Subcutaneous abdominal adipose tissue (tissue), 5 donors: ENCODE data around the gene PAX1.
A peak's percentile ranks its signal among the peaks of the same experiment; 100 is the strongest.

Experiments used
- H3K27ac ChIP-seq: one replicate; pipeline ENCODE4 v1.7.0; 2013; ENCODE audit warnings: low read depth, mild to moderate bottlenecking, inconsistent platforms, low read length, moderate library complexity
- H3K27me3 ChIP-seq, 5 donors: one replicate each; pipeline ENCODE4 v1.7.0; 2013; ENCODE audit warnings: low read length in 5 of 5, inconsistent platforms in 1 of 5; ENCODE audit not compliant: control insufficient read depth in 5 of 5, insufficient read depth in 4 of 5
- H3K36me3 ChIP-seq, 5 donors: one replicate each; pipeline ENCODE4 v1.7.0; 2013; ENCODE audit warnings: low read length in 5 of 5; ENCODE audit not compliant: control insufficient read depth in 5 of 5, insufficient read depth in 5 of 5
- H3K4me1 ChIP-seq, 5 donors: one replicate each; pipeline ENCODE4 v1.7.0; 2013; ENCODE audit warnings: low read length in 5 of 5, mild to moderate bottlenecking in 3 of 5, moderate library complexity in 1 of 5; ENCODE audit not compliant: control insufficient read depth in 5 of 5, insufficient read depth in 5 of 5
- H3K4me3 ChIP-seq, 5 donors: one replicate each; pipeline ENCODE4 v1.7.0; 2013; ENCODE audit warnings: low read length in 5 of 5, low read depth in 1 of 5
- H3K9ac ChIP-seq, 5 donors: one replicate each; pipeline ENCODE4 v1.7.0; 2013; ENCODE audit warnings: low read length in 5 of 5, mild to moderate bottlenecking in 4 of 5, moderate library complexity in 3 of 5
- H3K9me3 ChIP-seq, 5 donors: one replicate each; pipeline ENCODE4 v1.7.0; 2013; ENCODE audit warnings: low read length in 5 of 5; ENCODE audit not compliant: control insufficient read depth in 5 of 5
- donor health status: healthy.
- donor health status: healthy.
- donor health status: healthy.
- donor health status: healthy.
- donor health status: healthy.

Gene PAX1

DNA sequence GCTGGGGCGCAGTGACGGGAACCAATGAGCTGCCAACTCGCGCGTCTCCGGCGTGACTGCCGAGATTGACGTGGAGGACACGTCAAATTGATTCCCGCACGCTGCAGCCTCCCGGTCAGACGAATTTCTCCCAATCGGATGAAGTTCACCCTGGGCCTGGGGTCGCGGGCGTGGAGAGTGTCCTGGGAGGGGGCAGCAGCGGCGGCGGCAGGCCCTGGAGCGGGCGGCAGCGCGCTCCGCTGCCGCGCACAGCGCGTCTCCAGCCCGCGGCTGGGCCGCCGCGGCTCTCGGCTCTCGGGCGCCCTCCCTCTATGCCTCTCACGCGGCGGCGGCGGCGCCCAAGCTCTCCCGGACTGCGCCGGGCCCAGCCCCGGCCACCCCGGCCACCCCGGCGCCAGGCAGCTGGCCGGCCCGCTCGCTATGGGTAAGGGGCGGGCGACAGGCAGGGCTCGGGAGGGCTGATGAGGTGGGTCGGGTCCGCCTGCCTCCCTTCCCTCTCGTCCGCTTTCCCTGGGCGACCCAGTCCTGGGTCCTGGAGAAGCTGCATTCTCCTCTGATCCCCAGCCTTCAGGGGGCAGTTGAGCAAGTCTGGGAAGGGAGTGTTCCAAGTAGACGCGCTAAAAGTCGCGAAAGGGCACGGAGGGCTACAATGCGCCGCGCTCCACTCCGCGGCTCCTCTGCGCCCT, at the start of gene PAX1:
TSS of gene PAX1 (plus strand) at position 90 of the 686 bp plus-strand sequence. CDS start at position 139, 49 bp downstream.
- Histone ChIP-seq H3K36me3 (no peaks in the 10 kb centered on the region), H3K27ac (no peak within 1 kb of the TSS), H3K27me3 (peaks cover 62 to 81% (median 77%) of the 10 kb centered on the region in 5 donors), H3K4me1 (peaks cover 0 to 22% (median 17%) of the 10 kb centered on the region in 5 donors), H3K4me3 (peak within 1 kb of the TSS in 3 of 5 donors; percentile 27 to 50 (median 50)), H3K9ac (no peak within 1 kb of the TSS), H3K9me3 (no peaks in the 10 kb centered on the region)

DNA sequence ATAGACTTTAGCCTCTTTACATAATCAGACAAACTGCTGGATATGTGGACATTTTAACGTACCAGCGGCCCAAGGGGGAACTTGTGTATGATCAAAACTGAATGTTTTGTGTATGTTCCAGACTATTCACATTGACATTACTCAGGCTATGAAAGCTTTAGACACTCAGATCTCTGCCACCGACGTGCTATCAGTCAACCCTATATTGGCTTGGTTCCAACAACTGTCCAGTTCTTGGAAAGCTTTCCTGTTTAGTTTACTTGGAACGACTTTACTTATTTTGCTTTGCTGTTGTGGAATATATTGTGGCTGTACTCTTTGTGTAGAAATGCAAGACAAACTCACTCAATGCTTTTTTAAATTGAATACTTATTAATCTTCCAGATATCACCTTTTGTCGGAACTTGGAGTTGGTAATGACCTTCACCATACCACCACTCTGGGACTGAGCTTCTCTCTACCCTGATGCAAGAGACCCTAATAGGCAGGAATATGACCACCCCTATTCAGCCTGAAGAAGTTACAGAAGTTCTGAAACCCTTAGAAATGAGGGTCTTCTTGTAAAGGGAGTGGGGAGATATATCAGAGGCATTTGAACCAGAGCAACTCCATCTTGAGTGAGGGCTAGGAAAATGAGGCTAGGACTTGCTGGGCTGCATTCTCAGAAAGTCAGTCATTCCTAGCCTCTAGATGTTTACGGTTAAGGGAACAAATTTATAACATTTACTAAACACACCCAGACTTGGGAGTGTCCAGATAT, 49.0 kb upstream of the PAX1 start:
- Histone ChIP-seq H3K27ac (no peak overlapping the region), H3K27me3 (peaks cover 0 to 4% (median 0%) of the 10 kb centered on the region in 5 donors), H3K4me1 (no peaks in the 10 kb centered on the region), H3K36me3 (no peaks in the 10 kb centered on the region), H3K9ac (no peak overlapping the region), H3K4me3 (no peak overlapping the region), H3K9me3 (no peaks in the 10 kb centered on the region)

DNA sequence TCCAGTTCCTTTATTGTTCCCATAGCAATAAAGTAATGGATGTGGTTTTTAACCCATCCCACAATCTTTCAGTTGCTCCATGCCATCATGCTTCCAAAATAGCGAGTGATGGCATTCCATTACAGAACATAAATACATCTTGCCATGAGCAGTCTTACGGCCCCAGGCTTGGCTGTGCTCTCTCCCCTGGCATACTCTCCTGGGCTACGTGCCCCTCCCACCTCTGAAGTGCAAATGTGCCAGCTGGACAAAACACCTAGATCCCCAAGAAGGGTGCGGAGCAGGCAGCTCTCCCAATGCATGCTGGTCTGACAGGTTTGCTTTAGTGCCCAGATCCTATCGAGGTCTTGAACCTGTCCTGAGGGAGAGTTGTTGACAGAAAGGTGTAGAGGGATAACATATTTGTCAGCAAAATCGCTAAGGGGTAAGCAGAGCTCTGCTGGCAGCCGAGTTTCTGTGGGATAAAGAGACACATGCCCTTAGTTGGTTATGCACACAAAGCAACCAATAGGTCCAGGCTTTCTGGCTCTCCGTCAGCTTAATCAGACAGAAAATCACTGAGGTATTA, 43.9 kb upstream of the PAX1 start:
- Histone ChIP-seq H3K9ac (no peak overlapping the region), H3K27me3 (peaks cover 0 to 6% (median 3%) of the 10 kb centered on the region in 5 donors), H3K27ac (no peak overlapping the region), H3K36me3 (no peaks in the 10 kb centered on the region), H3K9me3 (no peaks in the 10 kb centered on the region), H3K4me3 (no peak overlapping the region), H3K4me1 (no peaks in the 10 kb centered on the region)

DNA sequence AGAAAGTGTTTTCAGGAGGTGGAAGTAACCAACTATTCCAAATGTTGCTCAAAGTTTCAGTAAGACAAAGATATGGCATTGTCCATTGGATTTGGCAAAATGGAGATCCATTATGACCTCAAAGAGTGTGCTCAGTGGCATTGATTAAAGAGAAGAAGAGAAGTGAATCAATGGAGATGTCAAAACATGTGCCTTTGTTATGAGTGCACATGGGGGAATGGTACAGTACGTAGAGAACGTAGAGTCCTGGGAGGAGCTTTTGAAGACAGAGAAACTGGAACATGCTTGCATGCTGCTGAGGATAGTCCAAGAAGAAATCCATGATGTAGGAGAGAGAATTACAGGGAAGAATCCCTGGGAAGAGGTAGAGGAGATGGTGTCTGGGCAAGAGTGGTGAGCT, 42.0 kb upstream of the PAX1 start:
- H3K4me1 ChIP-seq: no peaks in the 10 kb centered on the region
- H3K9me3 ChIP-seq: no peaks in the 10 kb centered on the region
- H3K4me3 ChIP-seq: no peak overlapping the region
- H3K27me3 ChIP-seq: peaks cover 0 to 6% (median 3%) of the 10 kb centered on the region in 5 donors
- H3K36me3 ChIP-seq: no peaks in the 10 kb centered on the region
- H3K27ac ChIP-seq: no peak overlapping the region
- H3K9ac ChIP-seq: no peak overlapping the region

DNA sequence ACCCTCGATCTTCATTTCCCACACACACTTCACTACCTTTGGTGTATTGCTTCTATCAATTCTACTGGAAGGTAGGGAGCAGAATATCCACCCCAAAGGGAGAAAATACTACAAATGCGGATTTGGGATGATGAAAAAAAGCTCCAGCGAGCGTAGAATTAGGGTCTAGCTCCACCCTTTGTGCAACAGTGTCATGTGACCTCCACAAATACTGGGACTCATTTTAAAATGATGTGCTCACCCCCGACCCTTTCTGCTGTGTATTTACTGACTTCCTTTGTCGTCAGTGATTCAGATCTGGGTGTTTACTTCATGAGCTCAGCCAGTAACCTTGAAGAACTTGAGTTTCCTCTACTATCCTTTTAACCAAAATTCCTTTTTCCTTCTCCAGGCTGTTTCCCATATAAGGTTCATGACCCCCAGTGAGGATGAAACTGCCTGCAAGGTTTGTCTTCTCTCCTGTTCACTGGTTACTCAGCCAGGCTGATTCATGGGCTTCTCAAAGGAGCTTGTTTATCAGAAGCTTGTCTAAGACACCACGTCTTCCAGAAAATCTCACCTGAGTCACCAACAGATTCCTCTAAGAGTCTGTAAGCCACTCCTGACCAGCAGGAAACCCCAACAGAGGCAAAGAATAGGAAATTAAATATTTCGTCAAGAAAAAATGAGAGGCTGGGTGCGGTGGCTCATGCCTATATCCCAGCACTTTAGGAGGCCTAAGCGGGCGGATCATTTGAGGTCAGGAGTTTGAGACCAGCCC, 39.6 kb upstream of the PAX1 start:
- Histone ChIP-seq H3K36me3 (no peaks in the 10 kb centered on the region), H3K27ac (no peak overlapping the region), H3K27me3 (peaks cover 0 to 11% (median 4%) of the 10 kb centered on the region in 5 donors), H3K9me3 (no peaks in the 10 kb centered on the region), H3K4me3 (no peak overlapping the region), H3K9ac (no peak overlapping the region), H3K4me1 (no peaks in the 10 kb centered on the region)

DNA sequence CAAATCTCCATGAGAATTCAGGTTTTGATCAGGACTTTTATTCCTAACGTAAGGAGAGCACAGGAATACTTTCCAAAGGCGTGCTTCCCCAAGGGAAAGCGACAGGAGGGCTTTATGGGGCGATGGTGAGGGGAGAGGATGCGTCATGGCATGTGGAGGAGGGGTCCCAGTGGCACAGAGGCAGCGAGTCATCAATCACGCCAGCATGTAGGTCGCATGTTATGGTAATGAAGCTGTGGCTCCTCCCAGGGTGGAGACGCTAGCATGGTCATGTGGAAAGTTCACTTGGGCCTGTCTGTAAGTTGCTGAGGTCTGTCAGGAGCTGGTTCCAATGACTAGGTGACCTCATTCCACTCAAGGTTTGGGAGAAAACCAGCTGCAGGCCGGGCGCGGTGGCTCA, 35.3 kb upstream of the PAX1 start:
- no peaks in the 10 kb centered on the region for H3K4me1 ChIP-seq
- H3K27ac ChIP-seq: no peak overlapping the region
- no peak overlapping the region for H3K4me3 ChIP-seq
- H3K9me3 ChIP-seq: peaks cover 0 to 1% (median under 1%) of the 10 kb centered on the region in 5 donors
- peaks cover 0 to 8% (median 0%) of the 10 kb centered on the region in 5 donors for H3K27me3 ChIP-seq
- no peak overlapping the region for H3K9ac ChIP-seq
- no peaks in the 10 kb centered on the region for H3K36me3 ChIP-seq

DNA sequence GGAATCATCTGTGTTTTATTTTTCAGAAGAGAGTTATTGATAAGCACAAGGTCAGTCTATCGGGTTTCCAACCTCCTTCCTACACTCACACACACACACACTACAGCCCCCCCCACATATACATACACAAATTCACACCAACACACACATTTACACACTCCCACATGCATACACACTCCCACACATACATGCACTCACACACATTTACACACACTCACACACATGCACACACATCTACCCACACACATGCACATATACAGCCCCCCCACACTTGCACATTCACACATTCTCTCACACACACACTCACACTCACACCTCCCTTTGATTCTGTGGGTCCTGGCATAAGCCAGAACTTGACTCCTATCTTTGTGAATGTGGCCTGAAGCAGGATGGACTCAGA, 34.5 kb upstream of the PAX1 start:
- peaks cover 0 to 7% (median 2%) of the 10 kb centered on the region in 5 donors for H3K27me3 ChIP-seq
- no peak overlapping the region for H3K27ac ChIP-seq
- H3K9me3 ChIP-seq: peaks cover 0 to 4% (median 3%) of the 10 kb centered on the region in 5 donors
- no peak overlapping the region for H3K9ac ChIP-seq
- H3K36me3 ChIP-seq: no peaks in the 10 kb centered on the region
- H3K4me3 ChIP-seq: no peak overlapping the region
- H3K4me1 ChIP-seq: no peaks in the 10 kb centered on the region

DNA sequence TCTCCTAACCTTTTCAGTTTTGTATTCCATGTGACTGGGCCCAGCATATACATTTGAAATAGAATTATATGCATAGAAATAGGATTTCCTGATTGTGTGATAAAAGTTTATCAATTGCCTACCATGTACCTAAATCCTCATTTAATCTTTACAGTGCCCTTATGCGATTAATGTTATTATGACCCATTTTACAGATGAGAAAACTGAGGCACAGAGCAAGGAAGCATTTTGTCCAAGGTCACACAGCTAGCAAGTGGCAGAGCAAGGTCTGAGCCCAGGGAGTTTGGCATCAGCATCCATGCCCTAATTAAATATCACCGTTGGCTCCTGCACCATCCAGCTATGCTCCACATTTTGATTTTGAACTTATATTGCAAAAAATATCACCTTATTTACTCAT, 28.2 kb upstream of the PAX1 start:
- H3K4me1 ChIP-seq: peaks cover 0 to 14% (median 12%) of the 10 kb centered on the region in 5 donors
- no peak overlapping the region for H3K4me3 ChIP-seq

DNA sequence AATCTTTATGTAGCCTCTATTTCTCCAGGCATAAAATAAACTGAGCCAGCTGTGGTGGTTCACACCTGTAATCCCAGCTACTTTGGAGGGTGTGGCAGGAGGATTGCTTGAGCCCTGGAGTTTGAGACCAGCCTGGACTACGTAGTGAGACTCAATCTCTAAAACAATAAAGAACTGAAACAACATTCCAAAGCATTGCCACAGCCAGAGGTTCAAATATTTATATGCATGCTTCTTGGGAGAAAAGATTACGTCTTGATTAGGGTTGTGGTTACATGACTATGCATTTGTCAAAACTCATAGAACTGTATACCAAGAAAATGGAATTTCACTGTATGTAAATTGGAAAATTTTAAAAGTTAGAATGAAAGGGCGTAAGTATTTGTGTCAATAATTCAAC, 27.7 kb upstream of the PAX1 start:
- Histone ChIP-seq H3K4me3 (no peak overlapping the region), H3K27me3 (peaks cover 0 to 2% (median 0%) of the 10 kb centered on the region in 5 donors), H3K27ac (no peak overlapping the region), H3K9me3 (peaks cover 0 to 4% (median 3%) of the 10 kb centered on the region in 5 donors), H3K9ac (no peak overlapping the region), H3K36me3 (no peaks in the 10 kb centered on the region), H3K4me1 (peaks cover 0 to 19% (median 17%) of the 10 kb centered on the region in 5 donors)

More for the DNA sequence above, 28.2 kb upstream of the PAX1 start:
- H3K27me3 ChIP-seq: peaks cover 0 to 2% (median 0%) of the 10 kb centered on the region in 5 donors
- peaks cover 0 to 4% (median 3%) of the 10 kb centered on the region in 5 donors for H3K9me3 ChIP-seq
- no peak overlapping the region for H3K9ac ChIP-seq
- H3K36me3 ChIP-seq: no peaks in the 10 kb centered on the region
- H3K27ac ChIP-seq: no peak overlapping the region
